ENCODE data around the gene ITIH4. TPM values are rescaled to one million over a fixed set of nuclear protein-coding genes. Genes with fewer than 3 reads are reported as not detected.

Gene ITIH4
- total RNA-seq, 1 experiment from 2014 or later, result 1.7 TPM

DNA sequence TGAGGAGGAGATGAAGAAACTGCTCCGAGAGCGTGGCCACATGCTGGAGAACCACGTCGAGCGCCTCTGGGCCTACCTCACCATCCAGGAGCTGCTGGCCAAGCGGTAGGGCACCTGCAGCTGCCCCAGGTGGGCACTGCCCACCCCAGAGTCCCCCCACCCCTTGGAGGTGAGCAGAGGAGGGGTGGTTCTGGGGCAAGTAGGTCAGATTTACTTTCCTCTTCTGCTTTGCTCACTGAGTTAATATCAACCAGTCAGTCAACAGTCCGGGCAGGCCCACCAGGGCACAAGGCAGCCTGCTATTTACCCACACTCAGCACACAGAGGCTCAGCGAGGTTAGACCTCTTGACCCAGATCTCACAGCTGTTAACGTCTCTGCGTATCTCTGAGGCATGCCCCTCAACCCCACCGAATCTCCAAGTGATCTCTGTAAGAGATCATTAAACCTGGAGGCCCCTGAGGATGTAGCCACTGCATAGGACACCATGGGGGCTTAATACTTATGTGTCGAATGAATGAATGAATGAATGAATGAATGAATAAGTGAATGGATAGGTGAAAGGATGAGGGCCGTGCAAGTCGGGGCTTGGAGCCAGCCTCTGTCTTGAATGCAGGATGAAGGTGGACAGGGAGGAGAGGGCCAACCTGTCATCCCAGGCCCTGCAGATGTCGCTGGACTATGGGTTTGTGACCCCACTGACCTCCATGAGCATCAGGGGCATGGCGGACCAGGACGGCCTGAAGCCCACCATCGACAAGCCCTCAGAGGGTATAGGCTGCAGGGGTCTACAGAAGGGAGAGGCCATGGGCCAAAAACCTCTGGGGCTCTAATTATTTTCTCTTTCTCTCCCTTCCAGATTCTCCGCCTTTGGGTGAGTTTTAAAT is 43.9 kb downstream of the ITIH4 start:
- H3K9me3 ChIP-seq (ENCODE audit: low read depth, low read length, poor library complexity, severe bottlenecking), result no peaks in the 10 kb centered on the region
- no peak overlapping the region for H3K4me3 ChIP-seq (ENCODE audit: low read depth, low read length, poor library complexity, severe bottlenecking)
- H3K4me1 ChIP-seq (ENCODE audit: insufficient read depth, low read length, poor library complexity, severe bottlenecking), result no peaks in the 10 kb centered on the region
- intact Hi-C loops (cut with micrococcal nuclease; ENCODE audit: unreplicated experiment), result no loop called here
- no TSS peak for BruUV-seq (replicated peaks)
- DNase-seq (ENCODE audit: low spot score), result no peak
- no peaks in the 10 kb centered on the region for H3K36me3 ChIP-seq (ENCODE audit: insufficient read depth, low read length, poor library complexity, severe bottlenecking)
- no peak for TF ChIP-seq EZH2 (IDR thresholded peaks at IDR 0.05; ENCODE audit: borderline replicate concordance, low read depth, low read length, poor library complexity, severe bottlenecking)
- TF ChIP-seq, protein P1, sequence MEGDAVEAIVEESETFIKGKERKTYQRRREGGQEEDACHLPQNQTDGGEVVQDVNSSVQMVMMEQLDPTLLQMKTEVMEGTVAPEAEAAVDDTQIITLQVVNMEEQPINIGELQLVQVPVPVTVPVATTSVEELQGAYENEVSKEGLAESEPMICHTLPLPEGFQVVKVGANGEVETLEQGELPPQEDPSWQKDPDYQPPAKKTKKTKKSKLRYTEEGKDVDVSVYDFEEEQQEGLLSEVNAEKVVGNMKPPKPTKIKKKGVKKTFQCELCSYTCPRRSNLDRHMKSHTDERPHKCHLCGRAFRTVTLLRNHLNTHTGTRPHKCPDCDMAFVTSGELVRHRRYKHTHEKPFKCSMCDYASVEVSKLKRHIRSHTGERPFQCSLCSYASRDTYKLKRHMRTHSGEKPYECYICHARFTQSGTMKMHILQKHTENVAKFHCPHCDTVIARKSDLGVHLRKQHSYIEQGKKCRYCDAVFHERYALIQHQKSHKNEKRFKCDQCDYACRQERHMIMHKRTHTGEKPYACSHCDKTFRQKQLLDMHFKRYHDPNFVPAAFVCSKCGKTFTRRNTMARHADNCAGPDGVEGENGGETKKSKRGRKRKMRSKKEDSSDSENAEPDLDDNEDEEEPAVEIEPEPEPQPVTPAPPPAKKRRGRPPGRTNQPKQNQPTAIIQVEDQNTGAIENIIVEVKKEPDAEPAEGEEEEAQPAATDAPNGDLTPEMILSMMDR (conservative IDR thresholded peaks at IDR 0.05; ENCODE audit: low read depth, low read length), result no peak
- no peak overlapping the region for H3K27ac ChIP-seq (ENCODE audit: low read depth, low read length, poor library complexity, severe bottlenecking)
- CTCF ChIA-PET, result no interaction called here
- POLR2A ChIA-PET (ENCODE audit: low non-redundant PET), result no interaction called here
- H3K27me3 ChIP-seq (replicated peaks; ENCODE audit: insufficient read depth, low read depth, low read length, poor library complexity), result no peaks in the 10 kb centered on the region

DNA sequence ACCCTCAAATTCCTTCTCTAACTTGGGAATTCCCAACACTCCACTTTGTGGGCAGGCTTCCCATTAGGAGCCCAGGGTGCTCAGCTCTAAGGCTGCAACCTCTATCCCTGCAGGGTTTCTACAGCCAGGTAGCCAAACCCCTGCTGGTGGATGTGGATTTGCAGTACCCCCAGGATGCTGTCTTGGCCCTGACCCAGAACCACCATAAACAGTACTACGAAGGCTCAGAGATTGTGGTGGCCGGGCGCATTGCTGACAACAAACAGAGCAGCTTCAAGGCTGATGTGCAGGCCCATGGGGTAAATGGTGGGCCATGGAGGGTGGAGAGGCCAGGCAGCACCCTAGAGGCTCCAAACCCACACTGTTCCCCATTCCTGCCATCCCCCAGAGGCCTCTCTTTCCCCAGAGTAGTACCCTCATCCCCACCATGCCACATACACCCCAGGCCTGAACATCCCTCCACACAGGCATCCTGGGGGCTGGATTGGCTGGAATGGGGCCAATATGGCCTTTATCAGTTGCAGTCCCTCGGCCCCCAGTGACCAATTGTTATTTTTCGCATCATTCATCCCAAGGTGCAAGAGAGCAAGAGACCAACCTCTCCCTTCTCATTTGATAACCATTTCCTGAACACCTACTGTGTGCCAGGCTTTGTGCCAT is 45.4 kb downstream of the ITIH4 start:
- DNase-seq (ENCODE audit: low spot score), result no peak
- no peaks in the 10 kb centered on the region for H3K9me3 ChIP-seq (ENCODE audit: low read depth, low read length, poor library complexity, severe bottlenecking)
- TF ChIP-seq EZH2 (IDR thresholded peaks at IDR 0.05; ENCODE audit: borderline replicate concordance, low read depth, low read length, poor library complexity, severe bottlenecking), result no peak
- TF ChIP-seq, protein P1 (conservative IDR thresholded peaks at IDR 0.05; ENCODE audit: low read depth, low read length), result no peak
- BruUV-seq (replicated peaks), result no TSS peak
- no peaks in the 10 kb centered on the region for H3K36me3 ChIP-seq (ENCODE audit: insufficient read depth, low read length, poor library complexity, severe bottlenecking)
- H3K27ac ChIP-seq (ENCODE audit: low read depth, low read length, poor library complexity, severe bottlenecking), result no peak overlapping the region
- no peaks in the 10 kb centered on the region for H3K27me3 ChIP-seq (replicated peaks; ENCODE audit: insufficient read depth, low read depth, low read length, poor library complexity)
- intact Hi-C loops (cut with micrococcal nuclease; ENCODE audit: unreplicated experiment), result no loop called here
- CTCF ChIA-PET, result no interaction called here
- POLR2A ChIA-PET (ENCODE audit: low non-redundant PET), result no interaction called here
- H3K4me1 ChIP-seq (ENCODE audit: insufficient read depth, low read length, poor library complexity, severe bottlenecking), result no peaks in the 10 kb centered on the region
- no peak overlapping the region for H3K4me3 ChIP-seq (ENCODE audit: low read depth, low read length, poor library complexity, severe bottlenecking)

GRCh38 chr3:52784021-52784621 is 46.4 kb downstream of the ITIH4 start:
- Histone ChIP-seq H3K27me3 (replicated peaks; ENCODE audit: insufficient read depth, low read depth, low read length, poor library complexity) (no peaks in the 10 kb centered on the region), H3K36me3 (ENCODE audit: insufficient read depth, low read length, poor library complexity, severe bottlenecking) (no peaks in the 10 kb centered on the region), H3K4me3 (ENCODE audit: low read depth, low read length, poor library complexity, severe bottlenecking) (no peak overlapping the region), H3K27ac (ENCODE audit: low read depth, low read length, poor library complexity, severe bottlenecking) (no peak overlapping the region), H3K4me1 (ENCODE audit: insufficient read depth, low read length, poor library complexity, severe bottlenecking) (no peaks in the 10 kb centered on the region), H3K9me3 (ENCODE audit: low read depth, low read length, poor library complexity, severe bottlenecking) (no peaks in the 10 kb centered on the region)
- intact Hi-C loops (cut with micrococcal nuclease; ENCODE audit: unreplicated experiment), result no loop called here
- no peak for DNase-seq (ENCODE audit: low spot score)
- BruUV-seq (replicated peaks), result no TSS peak
- ChIA-PET CTCF (no interaction called here), POLR2A (ENCODE audit: low non-redundant PET) (no interaction called here)
- no peak for TF ChIP-seq EZH2 (IDR thresholded peaks at IDR 0.05; ENCODE audit: borderline replicate concordance, low read depth, low read length, poor library complexity, severe bottlenecking)
- TF ChIP-seq, protein P1 (conservative IDR thresholded peaks at IDR 0.05; ENCODE audit: low read depth, low read length), result no peak
